SK-N-SH (cell line): ENCODE data around the gene ROBO3.

Experiments used
- EP300 ChIP-seq, 2 experiments: IDR thresholded peaks; 2 replicates each; pipeline versions ENCODE4 v1.4.0 to v1.6.1; 2012; ENCODE audit warnings: borderline replicate concordance in 1 of 2, low read depth in 1 of 2, low read length in 1 of 2
- EZH2phosphoT487 ChIP-seq: fragments of 200-600 bp; sonication (generic); IDR thresholded peaks from 2 replicates; pipeline ENCODE4 v1.6.1; 2017; ENCODE audit warnings: low read depth, mixed run types, mild to moderate bottlenecking, antibody characterized with exemption, moderate library complexity, borderline replicate concordance
- GATA2 ChIP-seq: sonication (generic); formaldehyde crosslinking; IDR thresholded peaks from 2 replicates; pipeline ENCODE4 v1.5.0; 2020; ENCODE audit warnings: mild to moderate bottlenecking, missing genetic modification reagents
- JUND ChIP-seq: IDR thresholded peaks from 2 replicates; pipeline ENCODE4 v1.4.0; 2012
- NRF1 ChIP-seq: IDR thresholded peaks from 2 replicates; pipeline ENCODE4 v1.6.1; 2012; ENCODE audit warnings: low read depth, mild to moderate bottlenecking, low read length
- POLR2AphosphoS5 ChIP-seq: IDR thresholded peaks from 2 replicates; pipeline ENCODE4 v1.6.1; 2012; ENCODE audit warnings: low read depth, low read length
- TCF12 ChIP-seq: IDR thresholded peaks from 2 replicates; pipeline ENCODE4 v1.4.0; 2012
- TF ChIP-seq, protein P1 (sequence below): fragments of 200-600 bp; sonication (generic); IDR thresholded peaks from 2 replicates; pipeline ENCODE4 v1.6.1; 2017; ENCODE audit warnings: antibody characterized with exemption, mild to moderate bottlenecking, moderate library complexity
- TF ChIP-seq, protein P2 (sequence below): IDR thresholded peaks from 2 replicates; pipeline ENCODE4 v1.4.0; 2012; ENCODE audit warnings: low read depth

DNA sequence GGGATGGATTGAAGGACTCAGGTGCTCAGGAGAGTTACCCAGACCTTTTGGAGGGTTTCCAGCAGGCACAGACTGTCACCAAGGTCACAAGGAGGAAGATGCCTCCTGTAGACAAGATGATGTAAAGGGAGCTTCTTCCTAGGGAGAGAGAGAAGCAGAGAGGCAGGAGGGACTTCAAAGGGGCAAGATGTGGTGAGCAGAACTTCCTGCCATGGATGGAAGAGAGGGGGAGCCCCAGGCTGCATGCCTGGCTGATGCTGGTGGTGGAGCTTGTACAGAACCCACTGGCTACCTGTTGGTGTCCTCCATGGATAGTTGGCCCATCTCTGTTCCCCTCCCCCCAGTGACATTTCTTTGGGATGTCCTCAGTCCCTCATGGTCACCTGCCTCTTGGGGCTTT lies 58.1 kb downstream of the ROBO3 start:
- TF ChIP-seq, protein P1, sequence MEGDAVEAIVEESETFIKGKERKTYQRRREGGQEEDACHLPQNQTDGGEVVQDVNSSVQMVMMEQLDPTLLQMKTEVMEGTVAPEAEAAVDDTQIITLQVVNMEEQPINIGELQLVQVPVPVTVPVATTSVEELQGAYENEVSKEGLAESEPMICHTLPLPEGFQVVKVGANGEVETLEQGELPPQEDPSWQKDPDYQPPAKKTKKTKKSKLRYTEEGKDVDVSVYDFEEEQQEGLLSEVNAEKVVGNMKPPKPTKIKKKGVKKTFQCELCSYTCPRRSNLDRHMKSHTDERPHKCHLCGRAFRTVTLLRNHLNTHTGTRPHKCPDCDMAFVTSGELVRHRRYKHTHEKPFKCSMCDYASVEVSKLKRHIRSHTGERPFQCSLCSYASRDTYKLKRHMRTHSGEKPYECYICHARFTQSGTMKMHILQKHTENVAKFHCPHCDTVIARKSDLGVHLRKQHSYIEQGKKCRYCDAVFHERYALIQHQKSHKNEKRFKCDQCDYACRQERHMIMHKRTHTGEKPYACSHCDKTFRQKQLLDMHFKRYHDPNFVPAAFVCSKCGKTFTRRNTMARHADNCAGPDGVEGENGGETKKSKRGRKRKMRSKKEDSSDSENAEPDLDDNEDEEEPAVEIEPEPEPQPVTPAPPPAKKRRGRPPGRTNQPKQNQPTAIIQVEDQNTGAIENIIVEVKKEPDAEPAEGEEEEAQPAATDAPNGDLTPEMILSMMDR: no peak
- TF ChIP-seq EZH2phosphoT487 (no peak), GATA2 (no peak), EP300 (IDR thresholded peaks at IDR 0.05; ENCODE audit: borderline replicate concordance in 1 of 2, low read depth in 1 of 2, low read length in 1 of 2) (no peak), JUND (no peak), NRF1 (no peak), POLR2AphosphoS5 (no peak), TCF12 (no peak)
- TF ChIP-seq, protein P2, sequence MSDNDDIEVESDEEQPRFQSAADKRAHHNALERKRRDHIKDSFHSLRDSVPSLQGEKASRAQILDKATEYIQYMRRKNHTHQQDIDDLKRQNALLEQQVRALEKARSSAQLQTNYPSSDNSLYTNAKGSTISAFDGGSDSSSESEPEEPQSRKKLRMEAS: no peak
